ENCODE measurements around the gene TMEM235. TPM values are rescaled to one million over a fixed set of nuclear protein-coding genes. Genes with fewer than 3 reads are reported as not detected.

Gene TMEM235
- total and polyA plus RNA-seq, 9 of the 15 experiments (the other 6 are each of a cell fraction or from before 2014, with no cell fraction given), result not detected

DNA sequence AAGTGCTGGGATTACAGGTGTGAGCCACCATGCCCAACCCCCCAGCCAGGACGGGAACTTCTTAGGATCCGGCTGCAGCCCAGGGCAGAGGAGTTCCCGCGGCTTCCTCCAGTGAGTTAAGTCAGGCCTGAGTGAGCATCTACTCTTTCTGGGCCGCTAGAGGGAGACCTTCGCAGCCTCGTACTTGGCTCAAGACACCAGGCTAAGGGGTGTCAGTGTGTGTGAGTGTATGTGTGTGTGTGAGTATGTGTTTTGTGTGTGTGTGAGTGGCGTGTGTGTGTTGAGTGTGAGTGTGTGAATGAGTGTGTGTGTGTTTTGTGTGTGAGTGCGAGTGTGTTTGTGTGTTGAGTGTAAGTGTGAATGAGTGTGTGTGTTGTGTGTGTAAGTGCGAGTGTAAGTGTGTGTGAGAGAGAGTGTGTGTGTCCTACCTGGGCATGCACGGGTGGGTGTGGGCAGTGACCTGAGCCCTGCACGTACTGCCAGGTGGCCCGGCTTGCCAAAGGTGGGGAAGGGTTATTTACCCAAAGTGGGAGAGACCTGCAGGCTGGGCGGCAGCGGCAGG is 58.5 kb downstream of the TMEM235 start (continued):
- TF ChIP-seq, protein P1, sequence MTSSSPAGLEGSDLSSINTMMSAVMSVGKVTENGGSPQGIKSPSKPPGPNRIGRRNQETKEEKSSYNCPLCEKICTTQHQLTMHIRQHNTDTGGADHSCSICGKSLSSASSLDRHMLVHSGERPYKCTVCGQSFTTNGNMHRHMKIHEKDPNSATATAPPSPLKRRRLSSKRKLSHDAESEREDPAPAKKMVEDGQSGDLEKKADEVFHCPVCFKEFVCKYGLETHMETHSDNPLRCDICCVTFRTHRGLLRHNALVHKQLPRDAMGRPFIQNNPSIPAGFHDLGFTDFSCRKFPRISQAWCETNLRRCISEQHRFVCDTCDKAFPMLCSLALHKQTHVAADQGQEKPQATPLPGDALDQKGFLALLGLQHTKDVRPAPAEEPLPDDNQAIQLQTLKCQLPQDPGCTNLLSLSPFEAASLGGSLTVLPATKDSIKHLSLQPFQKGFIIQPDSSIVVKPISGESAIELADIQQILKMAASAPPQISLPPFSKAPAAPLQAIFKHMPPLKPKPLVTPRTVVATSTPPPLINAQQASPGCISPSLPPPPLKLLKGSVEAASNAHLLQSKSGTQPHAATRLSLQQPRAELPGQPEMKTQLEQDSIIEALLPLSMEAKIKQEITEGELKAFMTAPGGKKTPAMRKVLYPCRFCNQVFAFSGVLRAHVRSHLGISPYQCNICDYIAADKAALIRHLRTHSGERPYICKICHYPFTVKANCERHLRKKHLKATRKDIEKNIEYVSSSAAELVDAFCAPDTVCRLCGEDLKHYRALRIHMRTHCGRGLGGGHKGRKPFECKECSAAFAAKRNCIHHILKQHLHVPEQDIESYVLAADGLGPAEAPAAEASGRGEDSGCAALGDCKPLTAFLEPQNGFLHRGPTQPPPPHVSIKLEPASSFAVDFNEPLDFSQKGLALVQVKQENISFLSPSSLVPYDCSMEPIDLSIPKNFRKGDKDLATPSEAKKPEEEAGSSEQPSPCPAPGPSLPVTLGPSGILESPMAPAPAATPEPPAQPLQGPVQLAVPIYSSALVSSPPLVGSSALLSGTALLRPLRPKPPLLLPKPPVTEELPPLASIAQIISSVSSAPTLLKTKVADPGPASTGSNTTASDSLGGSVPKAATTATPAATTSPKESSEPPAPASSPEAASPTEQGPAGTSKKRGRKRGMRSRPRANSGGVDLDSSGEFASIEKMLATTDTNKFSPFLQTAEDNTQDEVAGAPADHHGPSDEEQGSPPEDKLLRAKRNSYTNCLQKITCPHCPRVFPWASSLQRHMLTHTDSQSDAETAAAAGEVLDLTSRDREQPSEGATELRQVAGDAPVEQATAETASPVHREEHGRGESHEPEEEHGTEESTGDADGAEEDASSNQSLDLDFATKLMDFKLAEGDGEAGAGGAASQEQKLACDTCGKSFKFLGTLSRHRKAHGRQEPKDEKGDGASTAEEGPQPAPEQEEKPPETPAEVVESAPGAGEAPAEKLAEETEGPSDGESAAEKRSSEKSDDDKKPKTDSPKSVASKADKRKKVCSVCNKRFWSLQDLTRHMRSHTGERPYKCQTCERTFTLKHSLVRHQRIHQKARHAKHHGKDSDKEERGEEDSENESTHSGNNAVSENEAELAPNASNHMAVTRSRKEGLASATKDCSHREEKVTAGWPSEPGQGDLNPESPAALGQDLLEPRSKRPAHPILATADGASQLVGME (CRISPR knock-in tag; IDR thresholded peaks at IDR 0.05), result no peak
- TF ChIP-seq ZNF121 (CRISPR knock-in tag; conservative IDR thresholded peaks at IDR 0.05), result no peak
- TF ChIP-seq, protein P2, sequence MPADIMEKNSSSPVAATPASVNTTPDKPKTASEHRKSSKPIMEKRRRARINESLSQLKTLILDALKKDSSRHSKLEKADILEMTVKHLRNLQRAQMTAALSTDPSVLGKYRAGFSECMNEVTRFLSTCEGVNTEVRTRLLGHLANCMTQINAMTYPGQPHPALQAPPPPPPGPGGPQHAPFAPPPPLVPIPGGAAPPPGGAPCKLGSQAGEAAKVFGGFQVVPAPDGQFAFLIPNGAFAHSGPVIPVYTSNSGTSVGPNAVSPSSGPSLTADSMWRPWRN (IDR thresholded peaks at IDR 0.05; ENCODE audit: low read depth), result peak; percentile 41; the same call in 1 of the 2 replicates
- no peak for TF ChIP-seq ZNF174 (CRISPR knock-in tag; IDR thresholded peaks at IDR 0.05)
- TF ChIP-seq GABPA (tag; conservative IDR thresholded peaks at IDR 0.05; ENCODE audit: low read depth), result no peak
- TF ChIP-seq KDM5B (IDR thresholded peaks at IDR 0.05; ENCODE audit: insufficient replicate concordance, low read depth, low read length), result no peak
- TF ChIP-seq, protein P3, sequence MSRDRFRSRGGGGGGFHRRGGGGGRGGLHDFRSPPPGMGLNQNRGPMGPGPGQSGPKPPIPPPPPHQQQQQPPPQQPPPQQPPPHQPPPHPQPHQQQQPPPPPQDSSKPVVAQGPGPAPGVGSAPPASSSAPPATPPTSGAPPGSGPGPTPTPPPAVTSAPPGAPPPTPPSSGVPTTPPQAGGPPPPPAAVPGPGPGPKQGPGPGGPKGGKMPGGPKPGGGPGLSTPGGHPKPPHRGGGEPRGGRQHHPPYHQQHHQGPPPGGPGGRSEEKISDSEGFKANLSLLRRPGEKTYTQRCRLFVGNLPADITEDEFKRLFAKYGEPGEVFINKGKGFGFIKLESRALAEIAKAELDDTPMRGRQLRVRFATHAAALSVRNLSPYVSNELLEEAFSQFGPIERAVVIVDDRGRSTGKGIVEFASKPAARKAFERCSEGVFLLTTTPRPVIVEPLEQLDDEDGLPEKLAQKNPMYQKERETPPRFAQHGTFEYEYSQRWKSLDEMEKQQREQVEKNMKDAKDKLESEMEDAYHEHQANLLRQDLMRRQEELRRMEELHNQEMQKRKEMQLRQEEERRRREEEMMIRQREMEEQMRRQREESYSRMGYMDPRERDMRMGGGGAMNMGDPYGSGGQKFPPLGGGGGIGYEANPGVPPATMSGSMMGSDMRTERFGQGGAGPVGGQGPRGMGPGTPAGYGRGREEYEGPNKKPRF (IDR thresholded peaks at IDR 0.05; ENCODE audit: low read depth, low read length), result no peak
- TF ChIP-seq, protein P4, sequence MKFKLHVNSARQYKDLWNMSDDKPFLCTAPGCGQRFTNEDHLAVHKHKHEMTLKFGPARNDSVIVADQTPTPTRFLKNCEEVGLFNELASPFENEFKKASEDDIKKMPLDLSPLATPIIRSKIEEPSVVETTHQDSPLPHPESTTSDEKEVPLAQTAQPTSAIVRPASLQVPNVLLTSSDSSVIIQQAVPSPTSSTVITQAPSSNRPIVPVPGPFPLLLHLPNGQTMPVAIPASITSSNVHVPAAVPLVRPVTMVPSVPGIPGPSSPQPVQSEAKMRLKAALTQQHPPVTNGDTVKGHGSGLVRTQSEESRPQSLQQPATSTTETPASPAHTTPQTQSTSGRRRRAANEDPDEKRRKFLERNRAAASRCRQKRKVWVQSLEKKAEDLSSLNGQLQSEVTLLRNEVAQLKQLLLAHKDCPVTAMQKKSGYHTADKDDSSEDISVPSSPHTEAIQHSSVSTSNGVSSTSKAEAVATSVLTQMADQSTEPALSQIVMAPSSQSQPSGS (CRISPR knock-in tag; IDR thresholded peaks at IDR 0.05), result no peak
- TF ChIP-seq, protein P5, sequence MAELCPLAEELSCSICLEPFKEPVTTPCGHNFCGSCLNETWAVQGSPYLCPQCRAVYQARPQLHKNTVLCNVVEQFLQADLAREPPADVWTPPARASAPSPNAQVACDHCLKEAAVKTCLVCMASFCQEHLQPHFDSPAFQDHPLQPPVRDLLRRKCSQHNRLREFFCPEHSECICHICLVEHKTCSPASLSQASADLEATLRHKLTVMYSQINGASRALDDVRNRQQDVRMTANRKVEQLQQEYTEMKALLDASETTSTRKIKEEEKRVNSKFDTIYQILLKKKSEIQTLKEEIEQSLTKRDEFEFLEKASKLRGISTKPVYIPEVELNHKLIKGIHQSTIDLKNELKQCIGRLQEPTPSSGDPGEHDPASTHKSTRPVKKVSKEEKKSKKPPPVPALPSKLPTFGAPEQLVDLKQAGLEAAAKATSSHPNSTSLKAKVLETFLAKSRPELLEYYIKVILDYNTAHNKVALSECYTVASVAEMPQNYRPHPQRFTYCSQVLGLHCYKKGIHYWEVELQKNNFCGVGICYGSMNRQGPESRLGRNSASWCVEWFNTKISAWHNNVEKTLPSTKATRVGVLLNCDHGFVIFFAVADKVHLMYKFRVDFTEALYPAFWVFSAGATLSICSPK (IDR thresholded peaks at IDR 0.05; ENCODE audit: borderline replicate concordance), result peak; percentile 96
- no peak for TF ChIP-seq RBM14 (IDR thresholded peaks at IDR 0.05; ENCODE audit: borderline replicate concordance, insufficient read depth, low read depth, low read length)
- TF ChIP-seq PPARD (CRISPR knock-in tag; IDR thresholded peaks at IDR 0.05), result no peak
- TF ChIP-seq ZNF165 (CRISPR knock-in tag; IDR thresholded peaks at IDR 0.05; ENCODE audit: borderline replicate concordance), result no peak
- TF ChIP-seq ZNF696 (CRISPR knock-in tag; conservative IDR thresholded peaks at IDR 0.05), result no peak
- no peak for TF ChIP-seq HNRNPK (IDR thresholded peaks at IDR 0.05; ENCODE audit: low read depth, low read length, poor library complexity, severe bottlenecking)
- peak; percentile 50 for TF ChIP-seq CBFA2T3 (IDR thresholded peaks at IDR 0.05)
